Keratinocyte (primary cell): ENCODE results near the gene ZNF79. TPM values are rescaled to one million over a fixed set of nuclear protein-coding genes. Genes with fewer than 3 reads are reported as not detected.

Experiments used
- DNase-seq: peaks from one replicate; pipeline ENCODE4 v3.0.0-alpha.2; 2011; ENCODE audit warnings: low read depth, missing footprints, low spot score
- FAIRE-seq: peaks from 2 replicates; lab custom pipeline; 2011; peaks lifted over from hg19 to GRCh38; lab: Jason Lieb, UNC
- H2AFZ ChIP-seq: 2 replicates; pipeline ENCODE4 v1.6.0; 2012; ENCODE audit warnings: low read length, control low read depth, inconsistent platforms; ENCODE audit not compliant: control insufficient read depth
- H3K27ac ChIP-seq: 2 replicates; pipeline ENCODE4 v1.5.1; 2011; ENCODE audit warnings: low read length; ENCODE audit not compliant: control insufficient read depth, insufficient read depth
- H3K27me3 ChIP-seq: 3 replicates; pipeline ENCODE4 v1.6.0; 2011; ENCODE audit warnings: low read length; ENCODE audit not compliant: control insufficient read depth, insufficient read depth; ENCODE audit errors: extremely low read depth
- H3K36me3 ChIP-seq, 2 experiments: 2 replicates in 1 of 2; 3 replicates in 1 of 2; pipeline ENCODE4 v1.5.1; 2011; ENCODE audit warnings: low read length in 2 of 2, mild to moderate bottlenecking in 1 of 2; ENCODE audit not compliant: control insufficient read depth in 2 of 2, insufficient read depth in 2 of 2; ENCODE audit errors: extremely low read depth in 1 of 2
- H3K4me1 ChIP-seq: 3 replicates; pipeline ENCODE4 v1.5.1; 2011; ENCODE audit warnings: low read length; ENCODE audit not compliant: control insufficient read depth, insufficient read depth; ENCODE audit errors: extremely low read depth
- H3K4me2 ChIP-seq: 3 replicates; pipeline ENCODE4 v1.6.0; 2011; ENCODE audit warnings: low read depth, low read length; ENCODE audit not compliant: control insufficient read depth, insufficient read depth; ENCODE audit errors: extremely low read depth
- H3K4me3 ChIP-seq, 3 experiments: fragments of 200-600 bp in 1 of 3; sonication (generic) in 1 of 3; 2 replicates in 2 of 3; 3 replicates in 1 of 3; pipeline ENCODE4 v1.5.1; 2011 to 2016; ENCODE audit warnings: low read length in 3 of 3, mild to moderate bottlenecking in 3 of 3, control low read depth in 2 of 3, inconsistent platforms in 1 of 3, low read depth in 1 of 3, mixed read lengths in 1 of 3, mixed run types in 1 of 3, moderate library complexity in 1 of 3; ENCODE audit not compliant: control insufficient read depth in 2 of 3, insufficient read depth in 2 of 3; ENCODE audit errors: extremely low read depth in 1 of 3
- H3K79me2 ChIP-seq: 2 replicates; pipeline ENCODE4 v1.6.0; 2012; ENCODE audit warnings: low read length; ENCODE audit not compliant: control insufficient read depth, insufficient read depth
- H3K9ac ChIP-seq: 3 replicates; pipeline ENCODE4 v1.6.0; 2011; ENCODE audit warnings: low read length; ENCODE audit not compliant: control insufficient read depth, insufficient read depth; ENCODE audit errors: extremely low read depth
- H3K9me1 ChIP-seq: 3 replicates; pipeline ENCODE4 v1.6.0; 2011; ENCODE audit warnings: low read length; ENCODE audit not compliant: control insufficient read depth, insufficient read depth; ENCODE audit errors: extremely low read depth
- H3K9me3 ChIP-seq: 2 replicates; pipeline ENCODE4 v1.5.1; 2012; ENCODE audit warnings: low read depth, low read length; ENCODE audit not compliant: control insufficient read depth
- H4K20me1 ChIP-seq: 3 replicates; pipeline ENCODE4 v1.6.0; 2011; ENCODE audit warnings: low read length; ENCODE audit not compliant: control insufficient read depth, insufficient read depth; ENCODE audit errors: extremely low read depth
- CTCF ChIP-seq, 3 experiments: IDR thresholded peaks in 1 of 3; conservative IDR thresholded peaks in 1 of 3; optimal IDR thresholded peaks in 1 of 3; 2 replicates in 2 of 3; 3 replicates in 1 of 3; pipeline versions ENCODE3 to v1.5.1; 2011; ENCODE audit warnings: low read length in 3 of 3, mild to moderate bottlenecking in 3 of 3, moderate library complexity in 2 of 3, control low read depth in 1 of 3, inconsistent platforms in 1 of 3; ENCODE audit not compliant: insufficient read depth in 2 of 3; ENCODE audit errors: extremely low read depth in 1 of 3
- EZH2 ChIP-seq: IDR thresholded peaks from one replicate; pipeline ENCODE4 v1.6.1; 2012; ENCODE audit warnings: inconsistent platforms, mild to moderate bottlenecking, low read length, moderate library complexity
- dilution Hi-C: fragments of 300-500 bp; cut with MboI; formaldehyde crosslinking; loops from one replicate; pipeline ENCODE4 v1.7.0; 2020; ENCODE audit warnings: low sequenced_read_pairs; ENCODE audit not compliant: extremely low pct_ligation_motif_present
- polyA plus RNA-seq, 5 experiments: library from polyadenylated mRNA; depleted of rRNA in 3 of 5; stranded (reverse) in 3 of 5; stranded (forward) in 1 of 5; unstranded in 1 of 5; fragments of >200 nt; gene quantifications; 1 replicate in 1 of 5; 2 replicates in 3 of 5; 3 replicates in 1 of 5; pipeline versions ENCODE4 v1.2.1 to v1.2.3, GENCODE V29; 2011 to 2012; ENCODE audit warnings: missing spikeins in 2 of 5, low read depth in 1 of 5, low replicate concordance in 1 of 5

Gene ZNF79
- polyA plus RNA-seq, 1 donor (not counting 4 experiments of a cell fraction or from before 2014, with no cell fraction given): 4.8 TPM

GRCh38 chr9:127411122-127411521 lies 13.1 kb upstream of the ZNF79 start:
- FAIRE-seq: no peak
- no peak overlapping the region for H2AFZ ChIP-seq
- H3K9me3 ChIP-seq: no peaks in the 10 kb centered on the region
- no peaks in the 10 kb centered on the region for H3K79me2 ChIP-seq
- DNase-seq: no peak
- H3K27ac ChIP-seq: no peak overlapping the region
- TF ChIP-seq CTCF (optimal IDR thresholded peaks at IDR 0.05 in 1 of 3, IDR thresholded peaks at IDR 0.05 in 1 of 3, conservative IDR thresholded peaks at IDR 0.05 in 1 of 3; ENCODE audit: extremely low read depth in 1 of 3, insufficient read depth in 2 of 3, low read length in 3 of 3): no peak
- no peak for TF ChIP-seq EZH2
- dilution Hi-C loops: no loop called here
- no peaks in the 10 kb centered on the region for H3K9me1 ChIP-seq
- no peak overlapping the region for H3K9ac ChIP-seq
- H4K20me1 ChIP-seq: no peaks in the 10 kb centered on the region
- peaks cover 4% of the 10 kb centered on the region for H3K4me1 ChIP-seq
- H3K36me3 ChIP-seq: peaks cover 3 to 6% of the 10 kb centered on the region in 2 experiments
- no peak overlapping the region for H3K4me3 ChIP-seq
- H3K4me2 ChIP-seq: no peak overlapping the region
- H3K27me3 ChIP-seq: no peaks in the 10 kb centered on the region

- dilution Hi-C loops: no loop called here
- FAIRE-seq: no peak
- Histone ChIP-seq H3K27ac (no peak overlapping the region), H3K9ac (no peak overlapping the region), H4K20me1 (peaks cover 13% of the 10 kb centered on the region), H3K4me2 (no peak overlapping the region), H3K79me2 (no peaks in the 10 kb centered on the region), H3K4me1 (peaks cover 20% of the 10 kb centered on the region), H3K27me3 (no peaks in the 10 kb centered on the region), H3K36me3 (no peaks in the 10 kb centered on the region), H2AFZ (no peak overlapping the region), H3K4me3 (no peak overlapping the region), H3K9me3 (no peaks in the 10 kb centered on the region), H3K9me1 (peaks cover 2% of the 10 kb centered on the region)
- DNase-seq: no peak
- no peak for TF ChIP-seq CTCF (optimal IDR thresholded peaks at IDR 0.05 in 1 of 3, IDR thresholded peaks at IDR 0.05 in 1 of 3, conservative IDR thresholded peaks at IDR 0.05 in 1 of 3; ENCODE audit: extremely low read depth in 1 of 3, insufficient read depth in 2 of 3, low read length in 3 of 3)
- no peak for TF ChIP-seq EZH2
These were observed 9.0 kb upstream of the ZNF79 start for GRCh38 chr9:127415141-127415540.
